Stimulated activated CD4-positive, alpha-beta T cell treated with anti-CD3 and anti-CD28 coated beads, TNF-alpha, amount 100 ng/mL, for 24 hours (primary cell): ENCODE measurements around the gene CENPF.

ENCODE experiments used
- DNase-seq, 3 experiments: peaks; one replicate each; pipeline ENCODE4 v3.0.0-alpha.2; 2020; ENCODE audit warnings: low read depth in 3 of 3

The CENPF gene

GRCh38 chr1:214707306-214708087, 104.5 kb downstream of the CENPF start:
- no peak for DNase-seq

- DNase-seq = no peak
Observed at GRCh38 chr1:214708321-214708955, 105.4 kb downstream of the CENPF start.

- no peak for DNase-seq
Observed at GRCh38 chr1:214709241-214709640, 106.2 kb downstream of the CENPF start.

GRCh38 chr1:214712737-214713136, 109.7 kb downstream of the CENPF start:
- DNase-seq = no peak
